Trophoblast cell (in vitro differentiated cells and primary cell): ENCODE data around the gene DDX59.

Experiments used
- DNase-seq, 2 donors: peaks; one replicate each; pipeline ENCODE4 v3.0.0-alpha.2; 2016
- H2AFZ ChIP-seq: 2 replicates; pipeline ENCODE4 v1.6.1; 2013; ENCODE audit warnings: low read length, moderate library complexity, mild to moderate bottlenecking; ENCODE audit not compliant: insufficient read depth, poor library complexity
- H2AK5ac ChIP-seq: 2 replicates; pipeline ENCODE4 v1.6.1; 2013; ENCODE audit warnings: mild to moderate bottlenecking, low read length
- H2BK120ac ChIP-seq: 2 replicates; pipeline ENCODE4 v1.6.1; 2013; ENCODE audit warnings: low read length, mild to moderate bottlenecking, moderate library complexity; ENCODE audit not compliant: insufficient read depth, poor library complexity
- H2BK12ac ChIP-seq: 2 replicates; pipeline ENCODE4 v1.6.1; 2013; ENCODE audit warnings: mild to moderate bottlenecking, low read length, moderate library complexity
- H2BK5ac ChIP-seq: 2 replicates; pipeline ENCODE4 v1.6.1; 2013; ENCODE audit warnings: low read length, low read depth, moderate library complexity, mild to moderate bottlenecking; ENCODE audit not compliant: poor library complexity
- H3K14ac ChIP-seq: 2 replicates; pipeline ENCODE4 v1.6.1; 2013; ENCODE audit warnings: mild to moderate bottlenecking, low read length
- H3K18ac ChIP-seq: 2 replicates; pipeline ENCODE4 v1.6.1; 2013; ENCODE audit warnings: mild to moderate bottlenecking, low read length
- H3K23ac ChIP-seq: 2 replicates; pipeline ENCODE4 v1.6.1; 2013; ENCODE audit warnings: low read length
- H3K27ac ChIP-seq: 2 replicates; pipeline ENCODE4 v1.5.1; 2013; ENCODE audit warnings: low read depth, mild to moderate bottlenecking, inconsistent platforms, low read length, moderate library complexity
- H3K27me3 ChIP-seq: 2 replicates; pipeline ENCODE4 v1.6.1; 2013; ENCODE audit warnings: inconsistent platforms, mild to moderate bottlenecking, low read length, moderate library complexity; ENCODE audit not compliant: insufficient read depth
- H3K36me3 ChIP-seq, 2 experiments: 1 replicate in 1 of 2; 2 replicates in 1 of 2; pipeline ENCODE4 v1.6.1; 2013; ENCODE audit warnings: low read length in 2 of 2, mild to moderate bottlenecking in 2 of 2, moderate library complexity in 1 of 2; ENCODE audit not compliant: insufficient read depth in 2 of 2, control insufficient read depth in 1 of 2
- H3K4ac ChIP-seq: 2 replicates; pipeline ENCODE4 v1.6.1; 2013; ENCODE audit warnings: low read depth, mild to moderate bottlenecking, low read length, moderate library complexity
- H3K4me1 ChIP-seq, 2 experiments: 1 replicate in 1 of 2; 2 replicates in 1 of 2; pipeline ENCODE4 v1.6.1; 2013; ENCODE audit warnings: low read length in 2 of 2, mild to moderate bottlenecking in 2 of 2, moderate library complexity in 1 of 2; ENCODE audit not compliant: insufficient read depth in 2 of 2, control insufficient read depth in 1 of 2
- H3K4me2 ChIP-seq: 2 replicates; pipeline ENCODE4 v1.6.1; 2013; ENCODE audit warnings: inconsistent platforms, mild to moderate bottlenecking, low read length, moderate library complexity
- H3K4me3 ChIP-seq: 2 replicates; pipeline ENCODE4 v1.5.1; 2013; ENCODE audit warnings: mild to moderate bottlenecking, low read depth, low read length, inconsistent platforms
- H3K79me1 ChIP-seq: one replicate; pipeline ENCODE4 v1.6.1; 2013; ENCODE audit warnings: low read length
- H3K79me2 ChIP-seq: 2 replicates; pipeline ENCODE4 v1.6.1; 2013; ENCODE audit warnings: low read length, mild to moderate bottlenecking; ENCODE audit not compliant: control insufficient read depth, insufficient read depth, poor library complexity
- H3K9ac ChIP-seq: 2 replicates; pipeline ENCODE4 v1.6.1; 2013; ENCODE audit warnings: mild to moderate bottlenecking, low read length
- H3K9me3 ChIP-seq: 2 replicates; pipeline ENCODE4 v1.6.1; 2013; ENCODE audit warnings: low read depth, mild to moderate bottlenecking, control low read depth, inconsistent platforms, low read length; ENCODE audit not compliant: insufficient read depth
- H4K12ac ChIP-seq: 2 replicates; pipeline ENCODE4 v1.6.1; 2013; ENCODE audit warnings: low read depth, mild to moderate bottlenecking, low read length, moderate library complexity
- H4K8ac ChIP-seq: 2 replicates; pipeline ENCODE4 v1.6.1; 2013; ENCODE audit warnings: low read depth, mild to moderate bottlenecking, low read length, moderate library complexity
- H4K91ac ChIP-seq: one replicate; pipeline ENCODE4 v1.6.1; 2013; ENCODE audit warnings: low read depth, mild to moderate bottlenecking, low read length, moderate library complexity
- WGBS: extraction: QIAGEN DNeasy Blood & Tissue Kit; methylation state at CpG from one replicate; pipeline ENCODE4 v1.1.7; 2013; ENCODE audit warnings: missing lambda C conversion rate; ENCODE audit not compliant: insufficient read length, insufficient coverage; ENCODE audit errors: extremely low coverage; 5-methylcytosine and 5-hydroxymethylcytosine counted together

Gene DDX59

DNA sequence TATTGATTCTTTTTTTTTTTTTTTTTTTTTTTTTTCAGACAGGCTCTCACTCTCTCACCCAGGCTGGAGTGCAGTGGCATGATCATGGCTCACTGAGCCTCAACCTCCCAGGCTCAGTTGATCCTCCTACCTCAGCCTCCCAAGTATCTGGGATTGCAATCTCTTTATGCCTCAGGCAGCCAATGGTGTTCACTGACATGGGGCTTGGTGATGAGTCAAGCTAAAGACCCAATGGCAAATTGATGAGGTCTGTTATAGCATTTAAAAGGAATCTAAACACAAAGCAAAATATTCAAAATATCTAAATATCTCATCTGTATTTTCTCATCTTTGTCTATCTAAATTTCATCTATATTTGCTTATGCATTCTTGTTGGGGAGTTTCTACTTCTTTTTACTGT is 38.5 kb upstream of the DDX59 start:
- Histone ChIP-seq H3K36me3 (no peaks in the 10 kb centered on the region), H3K27me3 (no peaks in the 10 kb centered on the region), H3K79me2 (no peaks in the 10 kb centered on the region), H3K18ac (no peak overlapping the region), H3K27ac (no peak overlapping the region), H4K91ac (no peak overlapping the region), H2BK120ac (no peak overlapping the region), H2BK5ac (no peak overlapping the region), H4K12ac (no peak overlapping the region), H3K14ac (no peak overlapping the region), H3K4ac (no peak overlapping the region), H3K79me1 (peaks cover 2% of the 10 kb centered on the region), H2AK5ac (no peak overlapping the region), H4K8ac (no peak overlapping the region), H3K4me3 (no peak overlapping the region), H2AFZ (no peak overlapping the region), H3K9ac (no peak overlapping the region), H2BK12ac (no peak overlapping the region), H3K9me3 (no peaks in the 10 kb centered on the region), H3K4me1 (peaks cover 0 to 3% of the 10 kb centered on the region in 2 experiments), H3K23ac (no peak overlapping the region), H3K4me2 (no peak overlapping the region)
- peak; percentile 67 to 97 for DNase-seq

DNA sequence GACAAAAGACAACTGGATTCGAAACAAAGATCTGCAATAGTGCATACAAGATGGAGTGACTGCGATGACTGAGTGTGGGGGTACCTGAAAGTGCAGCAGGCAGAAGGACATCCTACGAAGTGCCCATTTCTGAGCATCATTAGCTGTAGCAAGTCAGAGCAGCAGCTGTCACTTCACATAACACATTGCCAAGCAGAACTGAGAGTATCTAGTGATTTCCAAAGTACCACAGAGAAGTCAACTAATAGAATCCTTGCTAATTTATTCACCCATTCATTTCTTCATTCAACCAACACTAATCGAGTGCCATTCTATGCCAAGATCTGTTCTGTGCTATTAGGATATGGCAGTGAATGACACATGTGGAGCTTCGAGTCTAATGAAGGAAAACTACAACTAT is 37.4 kb upstream of the DDX59 start:
- WGBS: no CpG with 5 or more reads among the region's 5 CpGs
- no peak overlapping the region for H3K4me3 ChIP-seq

DNA sequence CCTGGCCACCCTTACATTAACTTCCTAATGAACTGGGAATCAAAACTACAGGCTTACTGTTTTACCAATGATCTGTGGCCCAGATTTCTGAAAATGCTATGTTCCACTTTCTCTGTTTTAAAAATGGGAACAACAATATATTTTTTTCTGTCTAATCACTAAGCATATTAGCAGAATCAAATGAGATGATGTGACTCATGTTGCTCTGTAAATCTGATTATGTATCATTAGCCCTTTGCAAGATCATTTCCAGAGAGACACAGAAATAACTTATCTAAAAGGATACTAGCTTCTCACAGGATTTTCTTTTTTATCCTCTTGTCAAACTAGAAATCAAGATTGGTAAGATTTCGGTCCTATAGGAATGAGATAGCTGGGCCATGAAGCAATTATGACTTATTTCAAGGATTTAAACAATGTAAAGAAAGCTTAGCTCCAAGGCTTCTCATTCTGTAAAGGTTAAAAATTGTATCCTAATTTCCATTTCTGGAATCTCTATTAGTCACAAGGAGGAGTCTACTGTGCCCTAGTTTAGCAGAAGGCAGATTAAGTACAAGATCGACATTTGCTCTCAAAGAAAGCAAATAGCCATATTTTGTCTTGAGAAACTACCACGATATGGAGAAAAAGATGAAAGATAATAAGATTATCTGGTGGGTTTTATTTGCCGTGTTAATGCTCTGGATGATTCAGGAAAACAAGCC is 36.6 kb upstream of the DDX59 start:
- Histone ChIP-seq H3K18ac (no peak overlapping the region), H3K79me1 (peaks cover 2% of the 10 kb centered on the region), H2BK5ac (no peak overlapping the region), H2AFZ (no peak overlapping the region), H2BK120ac (no peak overlapping the region), H2BK12ac (no peak overlapping the region), H3K4me2 (no peak overlapping the region), H4K8ac (no peak overlapping the region), H3K4ac (no peak overlapping the region), H3K4me1 (peaks cover 0 to 3% of the 10 kb centered on the region in 2 experiments), H3K9ac (no peak overlapping the region), H3K36me3 (no peaks in the 10 kb centered on the region), H3K4me3 (no peak overlapping the region), H3K27ac (no peak overlapping the region), H3K79me2 (no peaks in the 10 kb centered on the region), H3K23ac (no peak overlapping the region), H3K14ac (no peak overlapping the region), H4K91ac (no peak overlapping the region), H3K27me3 (no peaks in the 10 kb centered on the region), H4K12ac (no peak overlapping the region), H3K9me3 (no peaks in the 10 kb centered on the region), H2AK5ac (no peak overlapping the region)
- DNase-seq: peak; percentile 42 to 91
- no CpG with 5 or more reads among the region's 4 CpGs for WGBS

More for the DNA sequence above, 37.4 kb upstream of the DDX59 start:
- H3K14ac ChIP-seq: no peak overlapping the region
- no peak overlapping the region for H3K9ac ChIP-seq
- no peaks in the 10 kb centered on the region for H3K79me2 ChIP-seq
- H3K4me2 ChIP-seq: no peak overlapping the region
- H2BK12ac ChIP-seq: no peak overlapping the region
- H3K27me3 ChIP-seq: no peaks in the 10 kb centered on the region
- H3K4me1 ChIP-seq: peaks cover 0 to 3% of the 10 kb centered on the region in 2 experiments
- H2BK5ac ChIP-seq: no peak overlapping the region
- H2AK5ac ChIP-seq: no peak overlapping the region
- H2BK120ac ChIP-seq: no peak overlapping the region
- no peak overlapping the region for H3K4ac ChIP-seq
- peak overlapping the region; percentile 46 for H3K23ac ChIP-seq
- no peak overlapping the region for H3K18ac ChIP-seq
- no peak overlapping the region for H4K8ac ChIP-seq
- no peak overlapping the region for H3K27ac ChIP-seq
- peaks cover 2% of the 10 kb centered on the region for H3K79me1 ChIP-seq
- H2AFZ ChIP-seq: no peak overlapping the region
- H4K12ac ChIP-seq: no peak overlapping the region
- no peaks in the 10 kb centered on the region for H3K36me3 ChIP-seq
- no peaks in the 10 kb centered on the region for H3K9me3 ChIP-seq
- no peak overlapping the region for H4K91ac ChIP-seq
- no peak for DNase-seq

DNA sequence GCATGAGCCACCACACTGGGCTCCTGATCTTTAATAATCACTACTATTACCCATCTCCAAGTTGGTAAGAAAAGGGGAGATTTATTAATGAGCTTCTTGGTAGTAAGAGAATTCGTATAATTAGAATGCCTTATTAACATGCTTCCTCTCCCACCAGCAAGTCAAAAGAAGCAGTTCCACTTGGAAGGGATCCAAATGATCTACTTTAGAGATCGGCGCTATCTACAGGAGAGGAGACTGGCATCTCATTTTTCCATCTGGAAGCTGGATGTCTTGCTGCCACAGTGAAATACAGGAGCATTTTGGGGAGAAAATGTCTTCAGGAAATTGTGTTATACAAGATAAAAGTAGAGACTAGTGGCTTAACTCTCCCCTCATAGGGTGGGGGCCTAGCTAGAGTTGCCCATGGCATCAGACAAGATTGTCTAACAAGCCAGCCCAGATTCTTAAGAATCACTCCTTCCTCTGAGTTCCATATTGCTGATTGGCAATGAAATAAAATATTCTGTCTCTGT is 35.3 kb upstream of the DDX59 start:
- Histone ChIP-seq H3K14ac (no peak overlapping the region), H4K91ac (no peak overlapping the region), H3K4ac (no peak overlapping the region), H2AFZ (no peak overlapping the region), H3K4me3 (no peak overlapping the region), H3K27me3 (no peaks in the 10 kb centered on the region), H3K4me2 (no peak overlapping the region), H3K79me1 (peaks cover 2% of the 10 kb centered on the region), H3K9me3 (no peaks in the 10 kb centered on the region), H4K12ac (no peak overlapping the region), H3K36me3 (no peaks in the 10 kb centered on the region), H3K18ac (no peak overlapping the region), H3K27ac (no peak overlapping the region), H2BK5ac (no peak overlapping the region), H2AK5ac (no peak overlapping the region), H3K9ac (no peak overlapping the region), H3K23ac (no peak overlapping the region), H2BK120ac (no peak overlapping the region), H2BK12ac (no peak overlapping the region), H3K4me1 (peaks cover 0 to 3% of the 10 kb centered on the region in 2 experiments), H4K8ac (no peak overlapping the region), H3K79me2 (no peaks in the 10 kb centered on the region)
- WGBS: no CpG with 5 or more reads among the region's 3 CpGs
- DNase-seq: no peak
